ENCODE measurements around the gene CMAS.
"Not testable (repeated sequence)": the region's sequence is repeated elsewhere in the genome, so short reads cannot be mapped to it uniquely, and the experiment has no call there.

CMAS gene

DNA sequence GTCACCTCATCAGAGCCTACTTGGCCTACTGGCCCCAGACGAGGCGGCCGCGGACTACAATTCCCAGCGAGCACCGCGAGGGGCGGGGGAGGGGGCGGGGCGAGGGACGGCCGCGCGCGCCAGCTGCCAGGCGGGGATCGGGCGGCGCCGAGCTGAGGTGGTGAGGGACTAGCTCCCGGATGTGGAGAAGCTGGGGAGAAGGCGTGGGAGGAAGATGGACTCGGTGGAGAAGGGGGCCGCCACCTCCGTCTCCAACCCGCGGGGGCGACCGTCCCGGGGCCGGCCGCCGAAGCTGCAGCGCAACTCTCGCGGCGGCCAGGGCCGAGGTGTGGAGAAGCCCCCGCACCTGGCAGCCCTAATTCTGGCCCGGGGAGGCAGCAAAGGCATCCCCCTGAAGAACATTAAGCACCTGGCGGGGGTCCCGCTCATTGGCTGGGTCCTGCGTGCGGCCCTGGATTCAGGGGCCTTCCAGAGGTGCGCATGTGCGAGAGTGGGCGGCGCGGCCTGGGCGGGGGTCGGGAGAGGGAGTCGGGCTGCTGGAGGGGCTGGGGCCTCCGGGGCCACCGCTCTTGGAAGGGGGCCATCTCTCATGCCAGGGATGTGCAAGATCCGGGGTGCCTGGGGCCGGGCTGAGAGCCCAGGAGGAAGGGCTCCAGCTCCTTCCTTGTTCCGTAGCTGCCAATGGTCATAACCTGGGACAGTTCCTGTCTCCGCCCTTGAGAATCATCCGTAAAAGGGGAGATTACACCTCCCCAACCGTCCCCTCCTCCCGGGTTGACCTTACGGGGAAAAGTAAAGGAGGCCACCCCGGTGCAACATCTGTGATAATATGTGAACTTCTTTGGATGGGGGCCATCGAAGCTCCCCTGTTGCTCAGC, at the start of gene CMAS:
TSS of gene CMAS (plus strand) at position 129 of the 878 bp plus-strand sequence. CDS start at position 215, 86 bp downstream.
- DNase-seq (ENCODE audit: low spot score) = peak; percentile 76

DNA sequence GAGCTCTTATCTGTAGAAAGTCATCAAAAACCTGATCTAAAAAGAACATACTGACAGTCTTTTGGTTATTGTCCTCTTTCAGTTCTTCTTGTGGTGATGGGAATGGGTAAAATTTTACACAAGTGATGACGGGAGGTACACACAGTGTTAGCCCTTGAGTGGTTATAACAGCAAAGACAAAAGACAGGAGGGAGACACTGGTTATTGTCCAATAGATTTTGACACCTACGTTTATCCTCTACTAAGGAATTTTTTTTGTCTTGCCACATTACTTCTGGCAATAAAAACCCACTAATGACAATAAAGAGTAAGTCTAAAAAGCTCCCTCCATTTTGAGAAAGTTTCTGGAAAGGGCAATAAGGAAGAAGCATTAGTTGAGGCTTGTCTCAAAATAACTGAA, 47.7 kb upstream of the CMAS start:
- no peak for DNase-seq (ENCODE audit: low spot score)

DNA sequence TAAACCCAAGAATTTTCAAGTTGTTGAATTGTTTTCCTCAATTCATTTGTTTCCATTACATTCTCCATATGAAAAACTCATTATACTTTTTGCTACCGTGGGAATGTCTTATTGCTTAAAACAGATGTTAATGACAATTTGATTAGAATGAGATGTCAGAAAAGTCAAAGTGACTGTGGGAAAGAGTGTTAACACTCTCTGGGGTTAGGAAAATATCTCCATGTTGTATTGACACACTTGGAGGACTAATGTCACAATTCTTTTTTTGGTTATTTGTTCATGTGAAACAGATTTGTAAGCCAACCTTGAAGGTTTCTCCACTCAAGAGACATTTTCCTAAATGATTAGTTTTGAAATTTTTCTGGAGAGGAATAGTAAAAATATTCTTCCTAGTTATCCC, 47.2 kb upstream of the CMAS start:
- no peak for DNase-seq (ENCODE audit: low spot score)

DNA sequence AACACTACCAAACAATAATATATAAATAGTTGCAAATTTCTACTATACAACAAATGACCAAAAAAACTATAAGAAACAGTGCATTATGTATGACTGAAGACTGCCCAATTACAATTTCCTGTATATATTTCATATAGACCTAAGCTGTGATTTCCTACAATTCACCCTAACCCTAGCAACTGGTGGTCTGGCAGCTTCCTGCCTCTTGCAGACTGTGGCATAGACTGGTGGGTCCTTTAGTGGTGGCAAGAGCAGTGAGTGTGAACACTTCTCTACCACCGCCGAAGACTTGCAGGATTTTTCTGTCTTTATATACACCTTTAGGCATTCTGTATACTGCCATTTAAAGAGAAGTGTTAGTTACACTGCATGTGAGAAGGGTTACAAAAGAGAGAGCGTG, 43.6 kb upstream of the CMAS start:
- no peak for DNase-seq (ENCODE audit: low spot score)

DNA sequence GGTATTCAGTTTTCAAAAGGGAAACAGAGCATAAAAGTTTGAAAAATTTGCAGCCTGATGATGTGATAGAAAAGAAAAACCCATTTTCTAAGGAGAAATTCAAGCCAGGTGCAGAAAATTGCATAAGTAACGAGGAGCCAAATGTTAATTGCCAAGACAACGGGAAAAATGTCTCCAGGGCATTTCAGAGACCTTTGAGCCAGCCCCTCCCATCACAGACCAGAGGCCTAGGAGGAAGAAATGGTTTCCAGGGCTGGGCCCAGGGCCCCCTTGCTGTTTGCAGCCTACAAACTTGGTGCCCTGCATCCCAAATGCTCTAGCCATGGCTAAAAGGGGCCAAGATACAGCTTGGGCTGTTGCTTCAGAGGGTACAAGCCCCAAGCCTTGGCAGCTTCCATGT, 38.2 kb upstream of the CMAS start:
- not testable (repeated sequence) for DNase-seq (ENCODE audit: low spot score)

DNA sequence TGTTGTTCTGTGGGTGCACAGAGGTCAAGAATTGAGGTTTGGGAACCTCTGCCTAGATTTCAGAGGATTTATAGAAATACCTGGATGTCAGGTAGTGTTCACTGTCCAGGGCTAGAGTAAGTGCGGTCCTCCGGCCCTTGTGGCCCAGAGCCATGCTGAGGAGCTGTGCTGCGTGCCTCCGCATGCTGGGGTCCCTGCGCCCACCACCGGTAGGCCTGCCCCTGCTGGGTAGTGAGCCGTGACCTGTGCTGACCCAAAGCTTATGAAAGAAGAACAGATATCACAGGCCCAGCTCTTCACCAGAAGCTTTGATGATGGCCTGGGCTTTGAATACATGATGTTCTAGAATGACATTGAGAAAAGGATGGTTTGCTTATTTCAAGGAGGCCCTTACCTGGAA, 37.8 kb upstream of the CMAS start:
- DNase-seq (ENCODE audit: low spot score) = no peak

DNA sequence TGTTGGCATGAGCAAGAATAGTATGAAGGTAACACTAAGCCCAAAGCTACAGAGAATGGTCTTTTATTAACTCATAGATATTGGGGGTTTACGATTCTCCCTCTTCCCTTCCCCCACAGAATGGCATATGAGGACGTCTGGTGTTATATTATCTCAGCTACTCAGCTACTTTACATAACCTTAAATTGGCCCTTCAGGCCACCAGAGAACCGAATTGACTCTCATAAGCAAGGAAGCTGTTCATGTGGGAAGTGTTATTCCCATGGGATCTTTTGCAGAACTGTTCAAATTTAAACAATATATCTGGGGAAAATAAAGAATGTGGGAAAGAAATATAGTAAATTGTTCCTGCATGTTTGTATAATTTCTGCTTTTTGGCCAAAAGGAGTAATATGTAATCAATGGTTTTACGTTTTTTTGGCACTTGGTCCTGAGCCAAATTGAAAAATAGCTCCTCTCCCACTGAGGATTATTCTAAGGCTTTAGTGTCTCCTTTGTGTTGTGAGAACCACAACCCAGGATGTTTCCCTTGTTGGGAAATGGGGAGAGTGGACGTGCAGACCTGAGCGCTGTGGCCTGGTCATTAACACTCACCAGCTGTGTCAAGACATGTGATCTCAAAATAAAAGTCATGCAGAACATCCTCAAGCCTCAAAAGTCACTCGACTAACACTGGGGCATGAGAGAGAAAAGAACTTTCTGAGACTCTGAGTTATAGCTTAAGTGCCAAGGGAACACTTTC, 31.8 kb upstream of the CMAS start:
- no peak for DNase-seq (ENCODE audit: low spot score)

DNA sequence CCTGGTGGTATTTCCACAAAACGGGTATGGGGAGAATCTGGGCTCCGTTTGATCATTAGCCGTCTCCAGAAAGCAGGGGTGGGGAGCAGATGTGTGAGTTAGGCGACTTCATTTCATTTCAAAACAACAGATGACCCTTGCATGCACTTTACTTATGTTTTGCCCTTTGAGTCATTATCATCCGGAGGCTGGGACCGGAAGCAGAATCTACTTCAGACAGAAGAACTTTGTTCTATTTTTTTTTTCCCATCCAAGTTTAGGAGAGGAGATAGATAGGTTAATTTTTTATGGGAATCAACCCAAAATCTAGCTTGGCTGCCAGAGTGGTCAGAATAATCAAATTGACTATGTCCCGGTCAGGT, 31.3 kb upstream of the CMAS start:
- DNase-seq (ENCODE audit: low spot score) = no peak

DNA sequence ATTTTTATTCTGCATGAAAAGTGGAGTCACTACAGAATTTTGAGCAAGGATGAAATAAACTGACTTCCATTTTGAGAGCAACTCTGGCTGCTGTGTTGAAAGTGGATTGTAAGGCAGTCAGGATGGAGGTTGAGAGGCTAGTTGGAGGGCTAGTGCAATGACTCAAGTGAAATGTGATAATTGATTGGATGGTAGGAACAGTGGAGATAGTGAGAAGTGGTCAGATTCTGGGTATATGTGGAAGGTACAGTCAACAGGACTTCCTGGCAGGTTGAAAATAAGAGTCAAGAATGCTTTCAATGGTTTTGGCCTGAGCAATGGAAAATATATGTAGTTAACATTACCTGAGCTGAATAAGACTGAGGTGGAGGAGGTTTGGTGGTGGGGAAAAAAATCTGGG, 29.0 kb upstream of the CMAS start:
- no peak for DNase-seq (ENCODE audit: low spot score)

DNA sequence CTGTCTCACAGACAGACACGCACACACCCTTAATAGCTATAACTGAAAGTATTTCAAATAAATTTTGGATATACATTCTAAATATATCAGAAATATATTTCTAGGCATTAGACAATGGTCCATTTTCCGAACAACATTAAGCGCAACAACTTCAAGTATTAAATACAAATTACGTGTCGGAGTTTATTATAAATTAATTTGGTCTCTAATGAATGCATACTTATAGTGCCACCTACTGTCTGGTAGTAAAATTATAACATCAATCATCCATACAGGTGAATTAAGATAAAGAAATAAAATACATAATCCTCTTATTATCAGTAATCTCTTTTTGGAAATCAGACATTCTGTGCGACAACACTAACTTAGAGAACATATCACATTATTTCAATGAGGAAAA, 27.2 kb upstream of the CMAS start:
- no peak for DNase-seq (ENCODE audit: low spot score)

DNA sequence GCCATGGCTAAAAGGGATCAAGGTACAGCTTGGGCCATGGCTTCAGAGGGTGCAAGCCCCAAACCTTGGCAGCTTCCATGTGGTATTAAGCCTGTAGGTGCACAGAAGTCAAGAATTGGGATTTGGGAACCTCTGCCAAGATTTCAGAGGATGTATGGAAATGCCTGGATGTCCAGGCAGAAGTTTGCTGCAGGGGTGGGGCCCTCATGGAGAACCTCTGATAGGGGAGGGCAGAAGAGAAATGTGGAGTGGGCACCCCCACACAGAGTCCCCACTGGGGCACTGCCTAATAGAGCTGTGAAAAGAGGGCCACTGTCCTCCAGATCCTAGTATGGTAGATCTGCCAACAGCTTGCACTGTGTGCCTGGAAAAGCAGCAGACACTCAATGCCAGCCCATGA, 22.5 kb upstream of the CMAS start:
- not testable (repeated sequence) for DNase-seq (ENCODE audit: low spot score)

DNA sequence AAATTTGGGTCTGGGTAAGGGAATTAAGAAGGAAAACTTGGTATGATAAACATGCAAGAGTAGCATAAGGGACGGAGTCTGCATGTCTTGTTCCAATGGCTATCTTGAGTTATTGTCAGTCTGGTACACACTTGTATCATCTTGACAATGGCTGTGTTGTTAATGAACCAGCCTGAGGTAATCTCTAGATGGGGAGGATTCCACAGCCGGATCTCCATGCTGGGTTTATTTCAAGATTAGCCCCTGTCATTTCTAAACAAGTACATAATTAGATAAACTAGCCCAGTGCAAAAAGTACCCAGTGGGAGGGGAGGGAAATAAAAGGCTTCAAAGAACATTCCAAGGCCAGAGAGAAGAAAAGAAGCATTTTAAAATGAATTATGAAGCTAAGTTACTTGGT, 16.5 kb upstream of the CMAS start:
- no peak for DNase-seq (ENCODE audit: low spot score)

DNA sequence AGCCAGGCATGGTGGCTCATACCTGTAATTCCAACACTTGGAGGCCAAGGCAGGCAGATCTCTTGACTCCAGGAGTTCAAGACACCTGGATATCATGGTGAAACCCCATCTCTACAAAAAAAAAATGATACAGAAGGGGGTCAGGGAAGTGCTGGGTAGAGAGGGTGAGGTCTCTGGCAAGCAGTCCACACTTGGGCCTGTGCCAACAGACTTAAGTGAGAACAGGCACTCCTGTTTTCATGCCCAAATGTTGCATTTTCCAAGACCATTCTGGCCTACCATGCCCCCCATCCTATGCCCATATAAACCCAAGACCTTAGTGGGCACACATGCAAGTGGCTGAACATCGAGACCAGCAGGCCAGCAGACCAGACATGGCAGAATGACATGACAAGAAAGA, 16.0 kb upstream of the CMAS start:
- DNase-seq (ENCODE audit: low spot score) = no peak

DNA sequence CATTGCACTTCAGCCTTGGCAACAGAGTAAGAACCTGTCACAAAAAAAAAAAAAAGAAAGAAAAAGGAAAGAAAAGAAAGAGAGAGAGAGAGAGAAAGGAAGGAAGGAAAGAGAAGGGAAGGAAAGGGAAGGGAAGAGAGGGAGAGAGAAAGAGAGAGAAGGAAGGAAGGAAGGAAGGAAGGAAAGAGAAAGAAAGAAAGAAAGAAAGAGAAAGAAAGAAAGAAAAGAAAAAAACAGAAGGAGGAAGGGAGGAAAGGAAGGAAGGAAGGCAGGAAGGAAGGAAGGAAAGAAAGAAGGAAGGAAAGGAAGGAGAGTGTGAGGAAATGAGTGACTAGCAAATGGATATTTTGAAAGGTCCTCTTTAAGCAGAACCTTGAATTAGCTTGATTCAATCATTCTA, 13.3 kb upstream of the CMAS start:
- DNase-seq (ENCODE audit: low spot score) = no peak

DNA sequence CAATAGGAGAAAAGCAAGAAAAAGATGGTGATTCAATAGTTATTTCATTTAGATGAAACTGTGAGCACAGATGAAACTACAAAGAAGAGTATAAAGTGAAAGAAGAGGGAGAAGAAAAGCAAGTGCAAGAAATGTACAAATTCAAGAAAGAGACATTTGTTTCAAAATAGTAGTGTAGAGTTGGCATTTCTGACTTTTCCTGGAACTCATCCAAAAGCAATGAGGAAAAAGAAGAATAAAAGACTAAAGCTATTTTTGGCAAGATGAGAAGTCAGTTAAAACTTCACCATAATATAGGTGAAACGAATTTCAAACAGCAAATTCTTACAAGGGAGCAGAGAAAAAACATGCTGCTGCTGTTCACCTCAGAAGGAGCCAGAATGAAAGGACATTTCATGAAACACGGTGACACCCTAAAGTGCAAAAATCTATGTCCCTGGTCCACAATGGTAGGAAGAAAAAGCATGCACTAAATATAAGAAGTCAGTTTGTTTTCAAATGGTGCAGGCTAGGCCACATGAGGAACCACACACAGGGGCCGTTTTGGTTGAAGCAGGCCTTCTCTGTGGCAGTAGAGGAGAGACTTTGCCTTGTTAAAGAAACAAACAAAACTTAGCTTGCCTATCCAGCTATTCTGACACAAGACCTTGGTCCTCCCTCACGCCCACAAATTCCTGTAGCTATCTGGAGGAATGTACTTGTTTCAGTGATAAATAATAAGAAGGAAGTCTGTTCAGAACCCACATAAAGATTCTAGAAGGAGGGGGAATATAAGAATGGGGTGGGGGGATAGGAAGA, 11.1 kb upstream of the CMAS start:
- peak; percentile 7 for DNase-seq (ENCODE audit: low spot score)

DNA sequence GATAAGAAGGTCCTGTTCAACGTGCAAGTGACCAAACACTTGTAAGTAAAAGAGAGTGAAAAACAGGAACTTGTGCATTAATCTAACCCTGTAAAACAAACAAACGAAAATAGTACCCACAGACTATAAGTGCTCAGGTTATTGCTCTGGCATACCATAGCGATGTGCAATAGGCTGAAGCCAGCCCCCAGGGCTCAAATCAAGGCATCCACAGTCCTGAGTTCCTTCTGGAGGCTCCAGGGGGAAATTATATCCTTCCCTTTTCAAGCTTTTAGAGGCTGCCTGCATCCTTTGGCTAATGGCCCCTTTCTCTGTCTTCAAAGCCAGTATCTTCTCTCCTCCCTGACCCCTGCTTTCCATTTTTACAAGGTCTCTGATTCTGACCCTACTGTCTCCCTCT, 8.1 kb upstream of the CMAS start:
- no peak for DNase-seq (ENCODE audit: low spot score)

DNA sequence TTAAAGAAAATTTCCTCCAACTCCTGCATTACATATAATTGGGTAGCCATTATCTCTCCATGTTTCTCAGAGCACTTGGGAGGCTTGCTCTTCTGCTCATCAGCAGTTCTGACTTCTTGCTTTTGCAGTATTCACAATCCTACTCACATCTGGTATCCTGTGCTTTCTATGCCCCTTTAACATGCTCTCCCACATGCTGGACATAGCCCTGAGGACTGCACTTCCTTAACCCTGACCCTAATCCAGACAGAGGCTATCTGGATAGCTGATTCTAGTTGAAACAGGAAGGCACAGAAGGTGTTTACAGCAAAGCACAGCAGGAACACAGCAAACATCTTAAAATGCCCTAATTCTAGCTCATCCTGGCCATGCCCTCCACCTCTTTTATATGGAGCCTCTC, 7.3 kb upstream of the CMAS start:
- DNase-seq (ENCODE audit: low spot score) = no peak

DNA sequence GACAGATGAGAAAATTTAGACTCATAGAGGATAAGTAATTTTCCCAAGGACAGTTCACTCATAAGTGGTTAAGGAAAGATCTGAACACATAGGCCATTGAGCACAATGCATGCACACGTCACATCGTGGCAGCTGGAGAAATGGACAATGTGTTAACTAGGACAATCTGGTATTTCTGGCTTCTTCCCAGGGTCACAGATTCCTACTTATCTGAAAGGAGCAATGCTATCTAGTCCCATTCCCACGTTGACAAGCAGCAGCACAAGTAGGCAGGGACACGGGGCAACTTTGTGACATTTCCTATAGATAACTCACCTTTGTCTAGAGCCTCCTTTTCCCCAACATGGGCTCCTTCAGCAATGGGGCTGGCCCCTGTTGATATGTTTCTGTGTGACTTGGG, 6.7 kb upstream of the CMAS start:
- DNase-seq (ENCODE audit: low spot score) = no peak

DNA sequence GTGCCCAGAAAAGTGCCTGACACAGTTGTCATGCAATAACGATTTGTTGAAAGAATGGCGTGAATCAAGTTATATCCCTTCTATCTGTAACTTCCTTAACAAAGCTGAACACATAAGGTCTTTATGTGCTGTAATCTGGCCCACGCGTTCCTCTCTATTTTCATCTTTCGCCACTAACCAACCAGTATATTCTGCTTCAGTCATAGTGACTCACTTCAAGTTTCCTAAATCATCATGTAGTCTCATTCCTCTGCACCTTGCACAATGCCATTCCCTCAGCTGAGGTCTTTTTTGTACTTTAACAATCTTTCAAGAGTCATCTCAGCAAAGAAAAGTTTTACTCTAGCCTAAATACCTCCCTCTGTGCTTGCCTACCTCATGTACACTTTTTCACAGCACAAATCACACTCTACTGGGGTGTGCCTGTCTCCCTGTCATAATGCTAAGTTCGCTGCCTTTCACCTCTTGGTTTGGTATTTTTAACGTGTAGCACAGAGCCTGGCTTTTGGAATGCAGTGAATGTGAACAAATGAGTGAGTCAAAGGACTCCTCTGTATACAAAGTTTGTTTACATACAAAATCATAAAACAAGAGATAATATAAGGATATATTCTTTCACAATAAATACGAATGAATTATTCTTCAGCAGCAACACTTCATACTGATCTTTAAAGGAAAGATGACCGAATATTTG, 2.9 kb upstream of the CMAS start:
- DNase-seq (ENCODE audit: low spot score) = no peak

DNA sequence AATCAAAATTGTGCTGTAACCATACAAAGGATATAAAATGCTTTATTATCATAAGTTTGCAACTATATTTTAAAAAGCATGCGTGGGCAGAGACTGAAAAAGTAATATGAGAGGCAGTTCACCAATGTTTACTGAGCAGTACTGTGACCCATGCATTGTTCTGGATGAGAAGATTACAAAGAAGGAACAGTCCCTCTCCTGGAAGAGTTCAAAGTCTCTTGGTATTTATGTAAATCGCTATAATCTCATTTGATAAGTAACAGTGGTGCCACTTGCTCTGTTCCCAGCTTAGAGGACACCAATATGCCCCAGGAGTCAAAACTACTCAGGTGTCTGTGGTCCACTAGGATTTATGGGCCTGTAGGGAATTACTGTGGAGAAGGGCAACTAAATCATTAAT, 2.1 kb upstream of the CMAS start:
- no peak for DNase-seq (ENCODE audit: low spot score)

DNA sequence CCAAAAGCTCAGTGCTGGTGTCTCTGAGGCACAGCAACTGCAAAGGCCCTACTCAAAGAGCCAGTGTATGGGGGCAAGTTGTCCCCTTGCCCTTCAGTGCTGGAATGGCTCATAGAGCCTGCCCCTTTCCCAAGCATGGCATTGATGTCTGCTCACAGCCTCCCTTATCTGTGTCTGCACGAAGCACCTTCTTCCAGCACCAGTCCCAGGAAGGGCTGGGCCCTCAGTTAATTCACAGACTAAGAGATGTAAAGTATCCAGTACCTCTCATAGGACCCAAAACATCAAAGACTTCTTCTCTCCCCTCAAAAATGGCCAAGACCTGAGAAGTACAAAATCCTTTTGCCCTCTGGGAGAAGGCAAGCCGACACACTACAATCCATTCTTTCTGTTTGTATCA, 1.6 kb upstream of the CMAS start:
- DNase-seq (ENCODE audit: low spot score) = no peak

DNA sequence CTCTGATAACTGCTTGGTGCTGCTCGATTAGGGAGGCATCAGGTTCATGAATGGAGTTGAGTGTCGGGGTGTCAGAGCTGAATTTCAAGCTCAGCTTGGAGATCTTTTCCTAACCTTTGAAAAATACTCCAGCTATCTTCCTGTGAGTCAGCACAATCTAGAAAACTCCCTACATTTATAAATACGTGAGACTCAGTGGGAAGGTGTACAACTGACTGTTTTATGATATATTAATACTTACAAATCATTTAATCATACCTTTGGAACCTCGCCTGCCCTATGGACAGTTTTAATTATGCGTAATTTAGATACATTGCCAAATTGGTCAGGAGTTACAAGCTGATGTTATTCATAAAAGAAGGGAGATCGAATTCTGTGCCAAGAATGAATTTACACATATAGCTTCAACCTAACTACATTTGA, 961 bp downstream of the CMAS start:
- no peak for DNase-seq (ENCODE audit: low spot score)
